Lung (tissue), 12 donors: ENCODE results near the gene CDH16. TPM values are rescaled to one million over a fixed set of nuclear protein-coding genes. Genes with fewer than 3 reads are reported as not detected.
A peak's percentile ranks its signal among the peaks of the same experiment; 100 is the strongest.

ENCODE experiments used
- ATAC-seq: fragments of 200-7000 bp; cut with Tn5 transposase; one replicate; pipeline ENCODE4 v1.9.1; 2020; ENCODE audit warnings: moderate number of reproducible peaks; ENCODE audit not compliant: insufficient read depth, low FRiP score
- DNase-seq, 3 donors: peaks; one replicate each; pipeline ENCODE4 v3.0.0-alpha.2; 2013 to 2017
- H3K27ac ChIP-seq, 2 donors: one replicate each; pipeline ENCODE4 v1.5.1; 2013; ENCODE audit warnings: mild to moderate bottlenecking in 2 of 2, moderate library complexity in 2 of 2, control low read depth in 1 of 2, inconsistent platforms in 1 of 2, low read depth in 1 of 2, low read length in 1 of 2
- H3K27me3 ChIP-seq, 3 donors: one replicate each; pipeline ENCODE4 v1.5.1; 2013; ENCODE audit warnings: low read length in 2 of 3; ENCODE audit not compliant: control insufficient read depth in 3 of 3, insufficient read depth in 3 of 3
- H3K36me3 ChIP-seq, 4 donors: one replicate each; pipeline ENCODE4 v1.5.1; 2013; ENCODE audit warnings: low read length in 4 of 4, mild to moderate bottlenecking in 1 of 4, moderate library complexity in 1 of 4; ENCODE audit not compliant: control insufficient read depth in 4 of 4, insufficient read depth in 4 of 4
- H3K4me1 ChIP-seq, 5 donors: one replicate each; pipeline ENCODE4 v1.5.1; 2013; ENCODE audit warnings: low read length in 5 of 5, mild to moderate bottlenecking in 2 of 5, moderate library complexity in 1 of 5; ENCODE audit not compliant: control insufficient read depth in 5 of 5, insufficient read depth in 5 of 5
- H3K4me3 ChIP-seq: one replicate; pipeline ENCODE4 v1.5.1; 2013; ENCODE audit warnings: mild to moderate bottlenecking, control low read depth, moderate library complexity
- H3K9ac ChIP-seq, 2 donors: one replicate each; pipeline ENCODE4 v1.5.1; 2013; ENCODE audit warnings: low read length in 2 of 2, control low read depth in 1 of 2; ENCODE audit not compliant: insufficient read depth in 1 of 2
- H3K9me3 ChIP-seq, 4 donors: one replicate each; pipeline ENCODE4 v1.5.1; 2013; ENCODE audit warnings: low read length in 3 of 4, mild to moderate bottlenecking in 1 of 4, moderate library complexity in 1 of 4; ENCODE audit not compliant: control insufficient read depth in 4 of 4, insufficient read depth in 3 of 4
- CTCF ChIP-seq: IDR thresholded peaks from 2 replicates; pipeline ENCODE4 v1.5.1; 2012; ENCODE audit warnings: mild to moderate bottlenecking; ENCODE audit errors: control extremely low read depth, extremely low read depth
- WGBS, 2 donors: extraction: QIAGEN DNeasy Blood & Tissue Kit; methylation state at CpG; one replicate each; pipeline ENCODE4 v1.1.7; 2013; 5-methylcytosine and 5-hydroxymethylcytosine counted together
- polyA plus RNA-seq, 2 donors: library from polyadenylated mRNA; stranded (reverse); fragments of 200-250 nt; gene quantifications; one replicate each; pipeline ENCODE4 v1.2.1, GENCODE V29; 2013
- total RNA-seq, 2 donors: library from RNA; depleted of rRNA in 1 of 2; stranded (reverse); fragments of >200 nt in 1 of 2; gene quantifications; one replicate each; pipeline ENCODE4 v1.2.1, GENCODE V29; 2014 to 2021
- donor health status: control.
- donor health status: control.
- donor health status: Bipolar disorder and iron deficiency.
- donor health status: healthy.
- donor health status: DM: yes; HTN: yes; CAD: no.

Gene CDH16
- total and polyA plus RNA-seq, 4 donors = 0.25 to 1.7 (median 0.64) TPM; not detected in 1

GRCh38 chr16:66886914-66887313, 31.8 kb downstream of the CDH16 start:
- H3K36me3 ChIP-seq = peaks cover 0 to 24% (median 16%) of the 10 kb centered on the region in 4 donors
- no peak overlapping the region for H3K4me3 ChIP-seq
- no peak overlapping the region for H3K9ac ChIP-seq
- no peak for DNase-seq
- H3K27me3 ChIP-seq = no peaks in the 10 kb centered on the region
- no peaks in the 10 kb centered on the region for H3K9me3 ChIP-seq
- H3K27ac ChIP-seq = no peak overlapping the region
- TF ChIP-seq CTCF = no peak
- H3K4me1 ChIP-seq = peaks cover 0 to 2% (median 0%) of the 10 kb centered on the region in 5 donors
- ATAC-seq = no peak
- WGBS, 2 donors = 68 to 72% methylated on average over 3 of the region's 3 CpGs

- ATAC-seq (no peak), DNase-seq (no peak)
- H3K9me3 ChIP-seq = no peaks in the 10 kb centered on the region
- H3K27ac ChIP-seq = no peak overlapping the region
- H3K4me1 ChIP-seq = peaks cover 0 to 5% (median 0%) of the 10 kb centered on the region in 5 donors
- peaks cover 0 to 24% (median 16%) of the 10 kb centered on the region in 4 donors for H3K36me3 ChIP-seq
- no peak overlapping the region for H3K9ac ChIP-seq
- H3K27me3 ChIP-seq = no peaks in the 10 kb centered on the region
- no peak overlapping the region for H3K4me3 ChIP-seq
- no peak for TF ChIP-seq CTCF
- 54 to 69% methylated on average over 2 of the region's 2 CpGs for WGBS, 2 donors
Measured at GRCh38 chr16:66886321-66886720, 32.4 kb downstream of the CDH16 start.

- H3K27ac ChIP-seq = no peak overlapping the region
- H3K27me3 ChIP-seq = no peaks in the 10 kb centered on the region
- H3K9ac ChIP-seq = no peak overlapping the region
- H3K9me3 ChIP-seq = no peaks in the 10 kb centered on the region
- no peak for TF ChIP-seq CTCF
- no peak overlapping the region for H3K4me3 ChIP-seq
- DNase-seq (no peak), ATAC-seq (no peak)
- peaks cover 0 to 5% (median 0%) of the 10 kb centered on the region in 5 donors for H3K4me1 ChIP-seq
- 91 to 93% methylated on average over 12 of the region's 12 CpGs for WGBS, 2 donors
- peaks cover 0 to 24% (median 16%) of the 10 kb centered on the region in 4 donors for H3K36me3 ChIP-seq
Measured at GRCh38 chr16:66885491-66885890, 33.2 kb downstream of the CDH16 start.

GRCh38 chr16:66882702-66883101, 36.0 kb downstream of the CDH16 start:
- Histone ChIP-seq H3K27ac (peak overlapping the region in 1 of 2 donors; percentile 57), H3K4me1 (peaks cover 0 to 10% (median 5%) of the 10 kb centered on the region in 5 donors)

More at GRCh38 chr16:66882702-66883101, 36.0 kb downstream of the CDH16 start:
- H3K9ac ChIP-seq = no peak overlapping the region
- no peaks in the 10 kb centered on the region for H3K27me3 ChIP-seq
- ATAC-seq (no peak), DNase-seq (no peak)
- H3K36me3 ChIP-seq = peaks cover 0 to 24% (median 16%) of the 10 kb centered on the region in 4 donors
- 90 to 94% methylated on average over 3 of the region's 3 CpGs for WGBS, 2 donors
- no peak overlapping the region for H3K4me3 ChIP-seq
- TF ChIP-seq CTCF = no peak
- no peaks in the 10 kb centered on the region for H3K9me3 ChIP-seq
